ENCODE results near the gene LHFPL5.

LHFPL5 gene

DNA sequence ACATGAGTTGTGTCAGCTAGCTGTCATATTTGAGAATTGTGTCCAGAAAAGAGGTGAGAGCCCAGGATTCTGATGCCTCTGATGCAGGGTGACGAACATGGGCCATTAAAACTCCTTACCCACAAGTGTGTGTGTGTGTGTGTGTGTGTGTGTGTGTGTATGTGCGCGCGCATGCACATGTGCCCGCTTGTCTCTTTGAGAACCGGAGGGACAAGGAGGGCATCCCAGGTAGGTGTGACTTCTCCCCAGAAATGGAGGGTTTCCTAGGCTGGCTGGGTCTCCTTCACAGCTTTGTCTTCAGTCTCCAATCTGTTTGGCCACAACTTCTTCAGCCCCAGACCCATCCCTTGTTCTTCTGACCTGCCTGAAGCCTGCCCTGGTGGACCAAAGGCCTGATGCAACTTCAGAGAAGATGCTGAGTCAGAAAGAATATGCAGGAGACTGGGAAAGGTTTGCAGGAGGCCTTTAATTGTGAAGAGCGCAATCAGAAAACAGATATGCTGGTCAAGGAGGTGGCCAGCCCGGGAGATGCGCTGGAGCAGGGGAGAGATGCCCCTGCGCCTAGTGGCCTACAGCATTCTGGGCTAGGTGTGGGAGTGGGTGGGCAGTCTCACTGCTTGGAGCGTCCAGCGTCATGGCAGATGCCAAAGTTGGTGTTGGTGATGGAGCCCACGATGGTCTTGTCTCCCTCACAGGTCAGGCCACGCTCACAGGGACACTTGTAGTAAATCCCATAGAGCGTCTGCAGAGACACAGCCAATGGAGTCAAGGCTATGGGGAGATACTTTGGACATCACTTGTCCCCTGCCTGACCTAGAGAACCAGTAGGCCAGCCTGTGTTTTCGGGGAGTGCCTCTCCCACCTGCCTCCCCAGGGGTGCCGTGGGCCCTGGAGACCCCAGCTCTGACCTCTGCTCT lies 10.4 kb upstream of the LHFPL5 start:
- DNase-seq (ENCODE audit: low spot score), result no peak

DNA sequence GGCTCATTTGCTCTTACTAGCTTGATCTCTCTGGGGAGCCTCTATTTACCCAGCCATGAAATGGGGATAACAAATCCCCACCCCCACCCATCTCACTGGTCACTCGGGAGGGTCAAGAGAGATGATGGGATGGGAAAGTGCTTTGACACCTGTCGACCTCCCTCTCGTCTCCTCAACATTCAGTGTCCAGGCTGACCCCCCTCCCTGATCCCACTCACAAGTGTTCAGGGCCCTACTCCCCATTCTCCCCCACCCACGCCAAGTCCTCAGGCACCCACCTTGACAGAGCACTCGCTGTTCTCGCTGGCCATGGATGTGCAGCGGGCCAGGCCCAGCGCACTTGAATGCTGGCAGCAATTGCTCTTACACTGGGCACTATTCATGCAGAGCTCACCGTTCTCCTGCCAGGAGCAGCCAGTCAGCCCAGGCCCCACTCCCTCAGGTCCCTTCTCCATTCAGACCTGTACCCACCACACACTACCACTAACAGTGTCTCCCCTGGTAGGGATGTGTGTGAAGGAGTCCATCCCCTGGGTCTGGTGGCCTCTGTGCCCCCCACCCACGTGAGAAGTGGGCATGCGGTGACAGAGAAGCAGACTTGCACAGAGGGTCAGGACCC lies 9.6 kb upstream of the LHFPL5 start:
- no peak for DNase-seq (ENCODE audit: low spot score)

DNA sequence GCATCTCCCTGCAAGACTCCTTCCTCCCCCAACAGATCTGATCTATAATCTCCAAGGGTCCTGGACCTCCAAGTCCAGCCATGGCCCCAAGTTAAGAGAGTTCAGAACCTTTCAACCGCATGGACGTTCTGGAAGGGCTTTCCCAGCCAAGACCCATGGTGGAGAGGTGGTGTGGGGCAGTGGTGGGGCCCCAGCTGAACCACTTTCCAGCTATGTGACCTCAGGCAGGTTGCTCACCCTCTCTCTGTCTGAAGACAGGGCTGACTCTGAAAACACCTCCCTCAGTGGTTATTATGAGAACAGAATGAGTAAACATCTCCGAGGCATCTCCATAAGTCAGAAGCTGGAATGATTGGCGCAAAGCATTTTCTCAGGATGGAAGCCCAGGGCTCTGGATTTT lies 8.9 kb upstream of the LHFPL5 start:
- DNase-seq (ENCODE audit: low spot score), result no peak

DNA sequence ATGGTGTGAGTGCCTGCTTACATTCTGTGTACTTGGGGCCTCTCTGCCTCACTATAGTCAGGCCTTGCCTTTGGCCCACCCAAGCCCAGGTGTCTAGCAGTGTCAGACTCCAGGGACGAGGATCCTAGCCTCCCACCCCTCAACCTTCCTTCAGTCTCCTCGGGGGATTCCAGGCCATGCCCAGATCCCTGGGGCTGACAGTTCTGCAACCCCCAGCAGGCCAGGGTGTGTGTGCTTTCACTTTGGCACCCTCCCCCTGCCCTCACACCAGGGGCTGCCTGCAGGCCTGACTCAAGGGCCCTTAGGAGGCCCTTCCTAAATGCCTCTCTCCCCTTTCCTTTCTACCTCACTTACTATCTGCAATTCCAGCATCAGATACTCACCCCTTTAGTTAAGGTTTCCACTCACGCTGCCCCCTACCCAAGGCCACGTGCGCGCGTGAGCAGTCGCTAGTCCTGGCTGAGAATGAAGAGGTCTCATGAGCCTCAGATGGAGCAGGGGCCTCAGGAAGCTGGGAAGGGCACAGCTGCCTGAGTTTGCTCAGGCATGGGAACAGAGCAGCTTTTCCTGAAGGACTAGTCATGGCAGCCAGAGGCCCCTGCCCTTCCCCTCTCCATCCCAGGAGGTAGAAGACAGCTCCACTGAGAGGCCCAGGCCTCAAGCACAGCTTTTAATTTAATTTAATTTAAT lies 7.2 kb upstream of the LHFPL5 start:
- DNase-seq (ENCODE audit: low spot score), result no peak

DNA sequence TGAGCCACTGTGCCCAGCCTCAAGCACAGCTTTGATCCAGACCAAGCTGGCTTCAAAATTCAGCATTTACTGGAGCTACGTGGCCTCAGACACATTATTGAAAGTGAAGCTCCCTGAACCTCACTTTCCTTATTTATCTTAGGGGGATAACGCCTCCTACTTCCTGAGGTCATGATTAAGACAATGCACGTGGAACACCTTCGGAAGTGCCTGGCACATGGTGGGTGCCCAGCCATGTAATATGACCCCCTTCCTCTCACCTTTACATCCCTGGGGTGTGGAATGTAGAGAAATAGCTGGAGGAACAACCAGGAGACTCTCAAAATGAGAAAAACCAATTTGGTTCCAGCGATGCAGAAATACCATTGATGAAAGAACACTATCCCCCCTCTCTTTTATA lies 6.4 kb upstream of the LHFPL5 start:
- DNase-seq (ENCODE audit: low spot score), result no peak

DNA sequence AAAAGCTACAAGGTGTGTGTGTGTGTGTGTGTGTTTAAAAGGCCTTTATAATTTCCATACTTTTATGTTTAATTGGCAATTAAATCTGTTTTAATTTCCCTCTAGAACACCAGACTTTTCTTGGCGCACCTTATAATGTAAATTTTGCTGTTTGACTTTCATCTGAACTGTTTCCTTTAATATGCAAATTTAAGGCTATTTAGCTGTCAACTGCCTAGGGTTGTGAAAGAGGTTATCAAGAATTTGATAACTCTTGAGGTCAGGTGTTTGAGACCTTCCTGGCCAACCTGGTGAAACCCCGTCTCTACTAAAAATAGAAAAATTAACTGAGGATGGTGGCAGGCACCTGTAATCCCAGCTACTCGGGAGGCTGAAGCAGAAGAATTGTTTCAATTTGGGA lies 4.0 kb upstream of the LHFPL5 start:
- DNase-seq (ENCODE audit: low spot score), result no peak

DNA sequence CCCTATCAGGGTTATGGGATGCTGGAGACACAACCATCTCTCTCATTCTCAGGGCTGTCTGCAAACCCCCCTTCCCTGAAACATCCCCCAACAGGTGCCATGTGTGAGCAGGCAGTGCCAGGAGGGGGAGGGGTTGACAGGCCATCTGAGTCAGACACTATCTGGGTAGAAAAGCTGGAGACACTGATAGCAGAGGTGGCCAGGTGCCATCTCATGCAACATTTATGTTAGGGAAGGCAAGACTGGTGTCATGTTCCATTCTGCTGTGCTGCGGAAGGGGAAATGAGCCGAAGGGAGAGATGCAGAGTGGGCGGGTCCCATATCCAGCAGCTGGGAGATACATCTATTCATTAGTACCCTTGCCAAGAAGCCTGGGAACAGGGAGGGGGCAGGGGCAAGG lies 3.5 kb downstream of the LHFPL5 start:
- DNase-seq (ENCODE audit: low spot score), result no peak

DNA sequence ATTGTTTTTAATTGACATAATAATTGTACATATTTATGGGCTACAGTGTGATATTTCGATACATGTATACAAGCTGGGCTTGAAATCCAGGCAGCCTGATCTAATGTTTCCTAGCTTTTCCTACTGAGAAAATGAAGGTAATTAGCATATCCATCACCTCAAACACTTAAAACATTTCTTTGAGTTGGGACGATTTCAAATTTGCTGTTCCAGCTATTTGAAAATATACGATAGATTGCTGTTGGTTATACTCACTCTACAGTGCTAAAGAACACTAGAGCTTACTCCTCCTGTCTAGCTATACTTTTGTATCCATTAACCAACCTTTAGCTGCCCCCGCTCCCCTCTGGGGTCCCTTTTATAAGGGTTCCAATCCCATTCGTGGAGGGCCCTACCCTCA lies 4.7 kb downstream of the LHFPL5 start:
- DNase-seq (ENCODE audit: low spot score), result no peak

DNA sequence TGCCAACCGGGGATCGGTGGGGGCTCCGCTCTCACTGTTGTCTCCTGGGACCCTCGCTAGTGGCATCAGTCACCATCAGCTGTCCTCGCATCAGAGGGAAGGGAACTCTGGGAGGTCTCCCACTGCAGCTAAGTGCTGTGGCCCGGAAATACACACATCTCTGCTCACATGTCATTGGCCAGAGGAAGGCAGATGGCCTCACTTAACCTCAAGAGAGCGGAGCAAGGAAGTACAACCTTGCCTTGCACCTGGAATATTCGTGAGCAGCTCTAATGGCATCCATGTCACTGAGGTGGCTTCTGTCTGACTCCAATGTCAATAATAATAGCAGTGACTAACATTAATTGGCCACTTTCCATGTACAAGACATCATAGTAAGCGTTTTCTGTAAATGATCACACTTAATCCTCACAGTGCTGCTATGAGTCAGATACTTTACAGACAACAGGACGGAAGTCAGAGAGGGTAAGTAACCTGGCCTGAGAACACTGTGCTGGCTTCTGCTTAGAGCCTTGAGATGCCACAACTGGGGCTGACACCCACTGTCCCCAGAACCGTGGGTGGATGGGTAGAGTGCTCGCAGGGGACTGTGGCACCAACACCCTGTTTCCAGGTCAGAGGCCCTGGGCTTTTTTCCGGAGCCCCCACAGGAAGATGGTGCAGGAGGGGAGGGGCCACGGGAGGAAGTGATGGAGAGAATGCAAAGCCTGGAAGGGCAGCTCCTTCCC lies 6.0 kb downstream of the LHFPL5 start:
- DNase-seq (ENCODE audit: low spot score), result no peak

DNA sequence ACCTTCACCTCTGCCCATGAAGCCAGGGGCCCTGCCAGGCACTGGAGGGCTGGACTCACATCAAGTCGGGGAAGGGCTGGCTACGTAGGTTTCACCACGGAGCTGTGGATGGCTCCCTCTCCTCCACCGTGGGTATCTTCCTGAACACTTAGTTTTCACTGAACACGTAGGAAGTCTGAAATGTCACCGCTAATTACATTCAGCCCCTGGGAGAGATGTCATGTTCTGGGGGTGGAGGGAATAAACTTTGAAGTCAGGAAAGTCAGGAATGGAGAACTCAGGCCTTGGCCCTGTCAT lies 6.5 kb downstream of the LHFPL5 start:
- DNase-seq (ENCODE audit: low spot score), result no peak

DNA sequence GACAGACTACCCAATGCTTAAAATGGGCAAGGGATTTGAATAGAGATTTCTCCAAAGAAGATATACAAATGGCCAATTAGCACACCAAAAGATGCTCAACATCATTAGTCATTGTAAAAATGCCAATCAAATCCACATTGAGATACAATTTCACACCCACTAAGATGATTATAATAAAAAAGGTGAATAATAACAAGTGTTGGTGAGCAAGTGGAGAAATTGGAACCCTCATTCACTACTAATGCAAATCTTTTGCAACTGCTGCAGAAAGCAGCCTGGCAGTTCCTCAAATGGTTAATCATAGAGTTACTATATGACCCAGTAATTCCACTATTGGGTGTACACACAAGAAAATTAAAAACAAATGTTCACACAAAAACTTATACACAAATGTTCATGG lies 12.4 kb downstream of the LHFPL5 start:
- no peak for DNase-seq (ENCODE audit: low spot score)

DNA sequence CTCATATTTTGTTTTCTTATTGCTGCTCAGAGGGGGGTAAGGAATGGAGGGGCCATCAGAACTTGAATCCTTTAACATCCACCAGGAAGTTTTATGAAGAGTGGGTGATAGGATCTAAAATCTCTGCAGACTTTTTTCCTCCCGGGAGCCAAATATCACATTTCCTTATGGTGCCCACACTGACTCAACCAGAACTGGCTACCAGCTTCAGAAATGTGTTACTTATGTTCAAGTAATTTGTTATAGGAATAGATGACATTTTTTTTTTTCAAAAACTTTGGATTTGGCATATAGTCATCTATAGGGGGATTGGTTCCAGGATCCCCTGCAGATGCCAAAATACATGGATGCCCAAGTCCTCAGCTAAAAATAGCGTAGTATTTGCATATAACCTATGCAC lies 18.4 kb downstream of the LHFPL5 start:
- no peak for DNase-seq (ENCODE audit: low spot score)

DNA sequence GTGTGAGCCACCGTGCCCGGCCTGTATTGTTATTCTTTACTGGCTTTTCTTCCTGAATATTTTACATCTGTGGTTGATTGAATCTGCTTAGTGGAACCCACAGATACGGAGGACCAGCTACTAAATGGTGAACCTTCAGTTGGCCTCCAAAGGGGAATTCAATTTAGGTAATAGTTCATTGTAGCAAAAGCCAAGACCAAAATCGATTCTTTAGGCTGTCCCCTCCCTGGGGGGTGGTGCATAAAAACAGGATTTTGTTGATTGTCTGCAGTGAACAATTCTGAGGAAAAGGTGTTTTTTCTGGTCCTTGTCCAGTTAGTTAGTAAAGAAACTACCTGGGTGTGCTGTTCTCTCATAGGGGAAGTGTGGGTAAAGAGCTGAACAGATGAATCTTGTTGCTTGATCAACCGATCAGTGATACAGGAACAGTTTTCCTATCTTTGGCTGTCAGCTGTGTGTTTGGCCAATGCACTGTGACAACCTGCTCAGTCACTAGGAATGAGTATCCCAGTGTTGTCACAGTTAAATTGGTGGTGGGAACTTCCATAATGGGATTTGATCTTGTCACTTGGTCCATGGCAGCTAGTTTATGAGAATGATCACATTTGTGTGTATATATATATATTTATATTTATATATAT lies 19.5 kb downstream of the LHFPL5 start:
- no peak for DNase-seq (ENCODE audit: low spot score)

DNA sequence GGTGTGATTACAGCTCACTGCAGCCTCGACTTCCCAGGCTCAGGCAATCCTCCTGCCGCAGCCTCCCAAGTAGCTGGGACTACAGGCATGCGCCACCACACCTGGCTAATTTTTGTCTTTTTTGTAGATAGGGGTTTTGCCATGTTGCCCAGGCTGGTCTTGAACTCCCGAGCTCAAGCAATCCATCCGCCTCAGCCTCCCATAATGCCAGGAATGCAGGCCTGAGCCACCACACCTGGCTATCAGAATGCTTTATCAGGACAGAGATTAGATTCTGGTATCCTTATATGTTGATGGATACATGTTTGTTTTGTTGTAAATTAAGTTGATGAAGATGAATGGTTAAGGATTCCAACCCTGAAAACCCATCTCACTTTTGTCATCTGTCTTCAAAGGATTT lies 24.2 kb downstream of the LHFPL5 start:
- DNase-seq (ENCODE audit: low spot score), result no peak

DNA sequence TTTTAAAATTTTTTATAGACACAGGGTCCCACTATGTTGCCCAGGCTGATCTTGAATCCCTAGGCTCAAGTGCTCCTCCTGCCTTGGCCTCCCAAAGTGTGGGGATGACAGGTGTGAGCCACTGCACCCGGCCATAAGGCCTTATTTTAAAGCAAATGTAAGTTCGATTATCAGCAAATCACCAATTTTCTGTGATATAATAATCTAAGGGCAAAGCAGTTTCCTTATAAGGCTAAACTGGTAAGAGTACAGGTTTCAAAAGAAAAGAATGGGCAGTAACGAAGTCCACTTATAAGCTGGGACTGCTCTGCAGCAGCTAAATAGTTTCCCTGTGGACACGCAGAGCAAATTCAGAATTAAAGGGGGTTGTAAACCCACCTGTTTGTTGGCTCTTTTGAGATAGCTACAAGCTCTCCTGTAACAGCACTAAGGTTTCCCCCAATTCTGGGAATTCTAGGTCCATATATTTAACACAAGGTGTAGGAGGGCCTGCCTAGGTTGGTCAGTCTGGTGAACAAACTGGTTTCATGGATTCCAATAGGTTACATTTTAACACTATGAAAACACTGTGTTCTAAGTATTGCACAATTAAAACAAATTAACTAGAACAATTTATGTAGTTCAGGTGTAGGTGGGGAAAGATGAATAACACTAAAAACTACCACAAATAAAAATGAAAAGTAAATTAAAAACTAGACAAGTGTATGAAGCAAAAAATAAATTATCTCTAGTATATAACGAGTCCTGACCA lies 26.3 kb downstream of the LHFPL5 start:
- no peak for DNase-seq (ENCODE audit: low spot score)

DNA sequence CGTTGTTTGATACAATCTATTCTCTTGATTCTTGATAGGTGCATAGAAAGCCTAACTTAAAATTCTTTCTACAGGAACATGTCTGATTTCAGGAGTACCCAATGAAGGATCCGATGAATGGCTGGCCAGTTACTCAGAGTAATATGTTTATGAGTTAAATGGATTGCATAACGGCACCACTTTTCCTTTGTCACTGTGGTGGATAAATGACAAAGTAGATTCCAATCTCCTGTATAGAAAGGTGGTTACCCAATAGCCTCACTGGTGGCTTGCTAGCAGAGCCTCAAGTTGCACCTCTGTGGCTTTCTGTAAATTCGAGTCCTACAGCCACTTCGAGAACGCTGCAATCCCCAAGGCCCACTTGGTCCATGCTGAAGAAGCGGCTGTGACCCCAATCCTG lies 28.4 kb downstream of the LHFPL5 start:
- DNase-seq (ENCODE audit: low spot score), result no peak

DNA sequence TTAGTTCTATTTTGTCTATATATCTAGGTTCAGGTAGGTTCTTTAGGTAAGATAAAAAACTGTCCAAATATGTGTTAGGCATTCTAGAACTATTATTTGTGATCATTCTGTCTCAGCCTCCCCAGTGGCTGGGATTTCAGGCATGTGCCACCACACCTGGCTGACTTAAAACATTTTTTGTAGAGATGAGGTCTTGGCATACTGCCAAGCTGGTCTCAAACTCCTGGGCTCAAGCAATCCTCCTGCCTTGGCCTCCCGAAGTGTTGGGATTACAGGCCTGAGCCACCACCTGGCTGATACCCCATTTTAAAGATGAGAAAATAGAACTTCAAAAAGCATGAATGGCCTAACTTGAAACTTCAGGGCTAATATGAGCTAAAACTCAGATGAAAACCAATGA lies 33.9 kb downstream of the LHFPL5 start:
- no peak for DNase-seq (ENCODE audit: low spot score)

DNA sequence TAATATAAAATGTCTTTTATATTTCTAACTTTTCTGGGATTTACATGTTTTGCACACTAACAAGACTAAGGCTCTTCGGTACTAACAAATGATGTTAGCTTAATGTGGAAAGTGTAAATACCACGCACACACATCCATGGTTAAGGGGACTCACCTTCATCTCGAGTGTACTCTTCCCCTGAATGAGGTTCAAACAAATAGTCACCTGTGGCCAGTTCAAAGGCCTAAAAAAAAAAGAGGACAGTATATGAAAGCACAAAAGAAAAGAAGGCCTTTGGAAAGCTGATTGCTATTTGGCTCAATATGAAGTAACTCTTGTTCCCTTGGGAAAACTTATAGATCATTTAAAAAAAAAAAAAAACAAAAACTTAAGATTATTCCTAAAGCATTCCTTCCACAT lies 37.2 kb downstream of the LHFPL5 start:
- DNase-seq (ENCODE audit: low spot score), result no peak

DNA sequence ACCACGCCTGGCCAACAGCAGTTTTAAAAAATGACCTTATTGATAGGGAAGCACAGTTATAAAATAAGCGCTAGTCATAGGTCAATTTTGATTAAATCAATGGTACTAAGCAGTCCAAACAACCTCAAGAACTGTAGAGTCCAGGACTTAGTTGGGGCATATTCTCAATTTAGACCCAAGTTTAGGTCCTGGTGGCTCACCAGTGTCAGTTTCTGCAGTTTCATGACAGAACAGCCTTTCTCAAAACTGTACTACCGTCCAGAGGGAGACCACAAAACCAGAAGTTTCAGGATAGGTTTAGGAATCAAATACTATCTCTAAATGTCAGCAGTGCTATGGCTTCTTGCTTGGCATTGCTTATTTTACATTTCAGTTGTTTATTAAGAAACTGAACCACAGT lies 39.1 kb downstream of the LHFPL5 start:
- DNase-seq (ENCODE audit: low spot score), result no peak

DNA sequence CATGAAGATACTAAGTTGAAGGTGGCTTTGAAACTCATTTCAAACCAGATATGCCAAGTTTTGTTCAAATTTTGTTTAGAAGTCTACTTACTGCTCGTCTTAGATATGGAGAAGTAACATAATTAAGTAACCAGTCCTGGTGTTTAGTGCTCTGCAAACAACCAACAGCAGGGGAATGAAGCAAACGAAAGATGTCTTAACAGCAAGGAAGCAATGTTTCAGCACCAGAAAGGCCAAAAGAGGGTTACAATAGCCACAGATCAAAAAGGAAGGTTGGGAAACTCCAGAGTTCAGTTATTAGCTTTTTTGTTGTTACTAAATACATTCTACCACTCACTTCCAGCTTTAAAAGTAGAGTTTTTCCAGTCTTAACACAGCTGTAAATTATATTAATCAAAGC lies 45.1 kb downstream of the LHFPL5 start:
- DNase-seq (ENCODE audit: low spot score), result no peak

DNA sequence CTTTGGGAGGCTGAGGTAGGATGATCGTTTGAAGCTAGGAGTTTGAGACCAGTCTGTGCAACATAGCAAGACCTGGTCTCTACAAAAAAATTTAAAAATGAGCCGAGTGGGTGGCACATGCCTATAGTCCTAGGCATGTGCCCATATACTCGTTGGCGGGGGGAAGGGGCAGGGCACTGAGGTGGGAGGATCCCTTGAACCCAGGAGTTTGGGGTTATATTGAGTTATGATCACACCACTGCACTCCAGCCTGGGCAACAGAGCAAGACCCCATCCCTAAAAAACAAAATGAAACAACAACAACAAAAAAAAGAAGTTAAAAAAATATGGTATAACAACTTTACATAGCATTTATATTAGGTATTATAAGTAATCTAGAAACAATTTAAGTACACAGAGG lies 47.8 kb downstream of the LHFPL5 start:
- no peak for DNase-seq (ENCODE audit: low spot score)

DNA sequence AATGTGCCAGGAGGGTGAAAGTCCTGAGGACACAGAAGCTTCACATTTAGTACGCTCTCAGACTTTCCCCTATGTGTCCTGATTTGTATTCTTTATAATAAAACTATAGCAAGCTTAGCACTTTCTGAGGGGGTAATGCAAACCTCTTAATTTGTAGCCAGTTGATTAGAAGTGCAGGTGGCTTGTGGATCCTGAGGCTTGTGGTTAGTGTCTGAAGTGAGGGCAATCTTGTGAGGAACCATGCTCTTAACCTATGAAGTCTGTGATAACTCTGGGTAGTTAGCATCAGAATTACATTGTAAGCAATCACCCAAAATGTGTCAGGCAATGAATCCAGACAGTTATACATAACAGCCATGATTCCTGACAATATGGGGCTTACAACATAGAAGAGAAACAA lies 51.1 kb downstream of the LHFPL5 start:
- no peak for DNase-seq (ENCODE audit: low spot score)
